ENCODE measurements around the gene PUSL1. TPM values are rescaled to one million over a fixed set of nuclear protein-coding genes. Genes with fewer than 3 reads are reported as not detected.

Gene PUSL1
- total and polyA plus RNA-seq, 2 of the 13 experiments (the other 11 are each of a cell fraction or from before 2014, with no cell fraction given), result 8.3 to 22.2 TPM

- TF ChIP-seq IKZF4 (CRISPR knock-in tag; IDR thresholded peaks at IDR 0.05; ENCODE audit: borderline replicate concordance, low read depth, not compliant biosample characterization) (peak; percentile 60), NR3C1 (CRISPR knock-in tag; IDR thresholded peaks at IDR 0.05) (no peak), ZMYM3 (CRISPR knock-in tag; IDR thresholded peaks at IDR 0.05) (0 out of 2 replicates have a peak, but pooled peaks have one; percentile 11), SNAI1 (CRISPR knock-in tag; IDR thresholded peaks at IDR 0.05; ENCODE audit: borderline replicate concordance) (peak; percentile 46; the same call in 1 of the 2 replicates), ZNF264 (CRISPR knock-in tag; IDR thresholded peaks at IDR 0.05) (0 out of 2 replicates have a peak, but pooled peaks have one; percentile 8), ZNF138 (CRISPR knock-in tag; IDR thresholded peaks at IDR 0.05; ENCODE audit: low read depth) (0 out of 2 replicates have a peak, but pooled peaks have one; percentile 70), ZNF710 (CRISPR knock-in tag; IDR thresholded peaks at IDR 0.05; ENCODE audit: borderline replicate concordance) (peak; percentile 56), ZNF18 (CRISPR knock-in tag; IDR thresholded peaks at IDR 0.05; ENCODE audit: insufficient replicate concordance) (peak; percentile 50), ZNF737 (CRISPR knock-in tag; IDR thresholded peaks at IDR 0.05; ENCODE audit: borderline replicate concordance) (0 out of 2 replicates have a peak, but pooled peaks have one; percentile 65), IKZF1 (IDR thresholded peaks at IDR 0.05) (no peak), TEF (CRISPR knock-in tag; IDR thresholded peaks at IDR 0.05) (0 out of 2 replicates have a peak, but pooled peaks have one; percentile 27), ETV5 (CRISPR knock-in tag; IDR thresholded peaks at IDR 0.05; ENCODE audit: borderline replicate concordance) (peak; percentile 72; the same call in 1 of the 2 replicates), DMAP1 (CRISPR knock-in tag; IDR thresholded peaks at IDR 0.05) (peak; percentile 43; the same call in 1 of the 2 replicates), ZNF777 (CRISPR knock-in tag; IDR thresholded peaks at IDR 0.05) (peak; percentile 40; the same call in 1 of the 2 replicates), MEIS2 (CRISPR knock-in tag; IDR thresholded peaks at IDR 0.05) (no peak), FOXO1 (CRISPR knock-in tag; IDR thresholded peaks at IDR 0.05) (0 out of 2 replicates have a peak, but pooled peaks have one; percentile 12), NFE2L1 (CRISPR knock-in tag; IDR thresholded peaks at IDR 0.05; ENCODE audit: borderline replicate concordance) (no peak), MEIS1 (CRISPR knock-in tag; IDR thresholded peaks at IDR 0.05; ENCODE audit: borderline replicate concordance) (no peak), ZFP91 (CRISPR knock-in tag; IDR thresholded peaks at IDR 0.05; ENCODE audit: borderline replicate concordance) (peak; percentile 41; the same call in 1 of the 2 replicates), LCORL (IDR thresholded peaks at IDR 0.05) (no peak), LCORL (CRISPR knock-in tag; IDR thresholded peaks at IDR 0.05) (peak; percentile 82), ZFP82 (CRISPR knock-in tag; IDR thresholded peaks at IDR 0.05; ENCODE audit: borderline replicate concordance) (no peak), KLF16 (CRISPR knock-in tag; IDR thresholded peaks at IDR 0.05) (peak in 1 of 2 experiments; percentile 12; a peak in 1 of 4 replicates), KDM4B (CRISPR knock-in tag; IDR thresholded peaks at IDR 0.05) (no peak)
Measured at GRCh38 chr1:1324524-1325287, 16.3 kb downstream of the PUSL1 start, which contains the start of the genes CPTP and INTS11 (continued).

Measured in HepG2 (cell line).